NCI-H187 (cell line): ENCODE results near the gene CRIP3.

ENCODE experiments used
- DNase-seq, 2 experiments: peaks; one replicate each; lab custom pipeline; 2025; lab: John Stamatoyannopoulos, UW

CRIP3 gene

GRCh38 chr6:43273707-43274106, 34.9 kb downstream of the CRIP3 start:
- no peak for DNase-seq

DNA sequence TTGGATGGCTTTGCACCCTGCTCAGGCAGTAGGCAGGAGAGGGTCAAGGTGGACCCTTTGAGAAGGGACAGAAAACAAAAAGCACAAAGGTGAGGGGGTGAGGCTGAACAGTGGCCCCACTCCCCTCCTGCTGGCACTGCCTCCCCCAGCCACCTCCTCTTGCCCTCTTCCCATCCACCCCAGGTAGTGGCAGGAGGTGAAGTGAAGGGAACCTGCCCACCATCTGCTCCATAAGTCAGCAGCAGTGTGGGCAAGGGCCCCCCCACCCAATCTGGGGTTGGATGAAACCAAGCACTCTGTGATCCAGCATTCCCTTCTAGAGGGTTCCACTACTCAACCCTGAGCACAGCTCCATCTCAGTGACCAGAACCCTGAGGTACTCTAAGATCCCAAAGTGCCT, 36.7 kb downstream of the CRIP3 start:
- DNase-seq, result no peak

DNA sequence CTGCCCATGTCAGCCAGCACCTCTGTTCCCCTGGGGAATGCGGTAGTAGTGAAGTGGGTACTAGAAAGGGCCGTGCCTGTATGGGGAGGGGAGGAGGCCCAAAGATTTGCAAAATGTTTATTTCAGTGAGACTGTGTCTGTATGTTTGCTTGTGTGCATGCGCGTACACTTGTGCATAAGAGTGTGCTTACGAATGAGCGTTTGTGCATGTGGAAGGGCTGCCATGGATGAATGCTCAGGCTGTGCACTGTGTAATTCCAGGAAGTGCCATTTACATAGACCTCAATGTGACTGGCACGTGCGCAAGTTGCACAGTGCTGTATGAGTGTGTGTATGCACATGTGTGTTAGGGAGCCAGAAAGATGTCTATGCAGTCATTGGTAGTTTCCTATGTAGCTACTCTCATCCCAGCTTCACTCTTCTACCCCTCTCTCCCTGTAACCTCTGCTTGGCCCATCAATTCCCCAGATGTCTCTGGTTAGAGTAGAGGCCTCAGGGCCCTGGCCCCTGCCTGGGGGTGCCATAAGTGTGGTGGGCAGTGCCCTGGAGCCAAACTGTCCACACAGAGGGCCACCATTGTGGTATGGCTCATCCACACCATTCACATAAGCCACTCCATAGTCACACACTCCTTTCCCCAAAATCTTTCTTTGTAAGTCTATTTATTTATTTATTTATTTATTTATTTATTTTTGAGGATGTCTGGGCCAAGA, 37.4 kb downstream of the CRIP3 start:
- DNase-seq, result no peak

- no peak for DNase-seq
Measured at GRCh38 chr6:43269273-43270007, 39.2 kb downstream of the CRIP3 start.

DNA sequence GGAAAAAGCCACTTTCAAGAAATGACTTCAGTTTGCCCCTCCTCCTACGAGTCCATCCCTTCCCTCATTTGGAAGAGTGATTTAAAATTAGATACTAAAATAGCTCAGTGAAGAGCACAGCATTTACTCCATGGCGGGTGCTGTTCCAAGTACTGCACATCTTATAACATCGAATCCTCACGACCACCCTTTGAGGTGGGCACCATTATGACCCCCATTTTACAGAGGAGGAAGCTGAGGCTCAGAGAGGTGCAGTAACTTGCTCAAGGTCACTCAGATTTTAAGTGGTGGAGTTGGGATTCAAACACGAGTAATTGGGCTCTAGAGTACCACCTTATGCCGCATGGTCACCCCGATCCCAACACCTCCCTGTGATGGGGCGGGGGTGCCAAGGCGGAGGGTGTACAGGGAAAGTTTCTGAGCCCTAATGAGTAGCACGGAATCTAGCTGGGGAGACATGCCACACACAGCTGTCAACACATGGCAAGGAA, 39.8 kb downstream of the CRIP3 start:
- DNase-seq, result no peak

GRCh38 chr6:43268355-43268700, 40.3 kb downstream of the CRIP3 start:
- DNase-seq, result no peak

- no peak for DNase-seq
Measured at GRCh38 chr6:43267619-43268354, 40.8 kb downstream of the CRIP3 start.

GRCh38 chr6:43265564-43265963, 43.1 kb downstream of the CRIP3 start:
- DNase-seq, result no peak

GRCh38 chr6:43264599-43265145, 44.0 kb downstream of the CRIP3 start:
- DNase-seq, result no peak

GRCh38 chr6:43263314-43264178, 45.1 kb downstream of the CRIP3 start:
- DNase-seq, result no peak

DNA sequence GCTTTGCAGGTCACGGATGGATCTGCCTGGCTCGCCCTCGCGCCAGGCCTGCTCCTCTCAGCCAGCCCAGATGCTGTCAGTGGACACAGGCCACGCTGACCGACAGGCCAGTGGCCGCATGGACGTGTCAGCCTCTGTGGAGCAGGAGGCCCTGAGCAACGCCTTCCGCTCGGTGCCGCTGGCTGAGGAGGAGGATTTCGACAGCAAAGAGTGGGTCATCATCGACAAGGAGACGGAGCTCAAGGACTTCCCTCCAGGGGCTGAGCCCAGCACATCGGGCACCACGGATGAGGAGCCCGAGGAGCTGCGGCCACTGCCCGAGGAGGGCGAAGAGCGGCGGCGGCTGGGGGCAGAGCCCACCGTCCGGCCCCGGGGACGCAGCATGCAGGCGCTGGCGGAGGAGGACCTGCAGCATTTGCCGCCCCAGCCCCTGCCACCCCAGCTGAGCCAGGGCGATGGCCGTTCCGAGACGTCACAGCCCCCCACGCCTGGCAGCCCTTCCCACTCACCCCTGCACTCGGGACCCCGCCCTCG, 45.8 kb downstream of the CRIP3 start:
- no peak for DNase-seq

DNA sequence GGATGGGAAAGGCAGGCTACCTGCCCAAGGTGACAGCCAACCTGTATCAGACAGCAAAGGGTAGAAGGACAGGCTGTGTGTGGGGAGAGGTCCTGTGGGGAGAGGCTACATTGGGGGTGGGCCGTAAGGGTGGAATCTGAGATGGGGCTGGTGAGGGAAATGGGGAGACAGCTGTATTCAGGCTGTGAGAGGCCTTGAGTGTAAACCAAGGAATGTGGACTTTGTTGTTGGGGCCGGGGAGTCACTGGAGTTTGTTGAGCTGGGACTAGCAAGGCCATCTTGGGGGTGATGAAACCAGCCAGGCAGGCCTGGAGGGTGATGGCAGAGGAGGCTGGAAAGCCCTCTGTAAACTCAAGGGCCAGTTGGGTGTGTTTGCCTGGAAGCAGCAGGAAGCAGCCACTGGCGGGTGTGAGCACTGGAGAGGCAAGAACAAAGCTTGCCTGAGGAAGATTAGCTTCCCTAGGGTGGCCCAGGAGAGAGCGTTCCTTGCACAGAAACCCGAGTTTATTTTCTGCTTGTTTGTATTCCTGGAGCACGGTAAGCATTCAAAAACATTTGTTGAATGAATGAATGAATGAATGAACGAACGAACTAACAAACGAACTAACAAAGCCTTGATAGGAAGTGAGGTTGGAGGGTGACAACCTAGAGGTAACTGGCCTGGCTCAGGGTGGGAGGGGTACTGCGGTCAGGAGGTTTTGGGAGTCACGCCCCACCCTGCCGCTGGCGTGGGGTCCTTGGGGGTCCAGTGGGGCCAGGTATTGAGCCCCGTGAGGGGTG, 46.4 kb downstream of the CRIP3 start:
- no peak for DNase-seq

GRCh38 chr6:43261198-43261597, 47.4 kb downstream of the CRIP3 start:
- DNase-seq, result no peak

GRCh38 chr6:43260791-43261190, 47.8 kb downstream of the CRIP3 start:
- DNase-seq, result no peak

GRCh38 chr6:43258807-43259686, 49.6 kb downstream of the CRIP3 start:
- DNase-seq, result no peak

GRCh38 chr6:43258180-43258579, 50.4 kb downstream of the CRIP3 start:
- no peak for DNase-seq

DNA sequence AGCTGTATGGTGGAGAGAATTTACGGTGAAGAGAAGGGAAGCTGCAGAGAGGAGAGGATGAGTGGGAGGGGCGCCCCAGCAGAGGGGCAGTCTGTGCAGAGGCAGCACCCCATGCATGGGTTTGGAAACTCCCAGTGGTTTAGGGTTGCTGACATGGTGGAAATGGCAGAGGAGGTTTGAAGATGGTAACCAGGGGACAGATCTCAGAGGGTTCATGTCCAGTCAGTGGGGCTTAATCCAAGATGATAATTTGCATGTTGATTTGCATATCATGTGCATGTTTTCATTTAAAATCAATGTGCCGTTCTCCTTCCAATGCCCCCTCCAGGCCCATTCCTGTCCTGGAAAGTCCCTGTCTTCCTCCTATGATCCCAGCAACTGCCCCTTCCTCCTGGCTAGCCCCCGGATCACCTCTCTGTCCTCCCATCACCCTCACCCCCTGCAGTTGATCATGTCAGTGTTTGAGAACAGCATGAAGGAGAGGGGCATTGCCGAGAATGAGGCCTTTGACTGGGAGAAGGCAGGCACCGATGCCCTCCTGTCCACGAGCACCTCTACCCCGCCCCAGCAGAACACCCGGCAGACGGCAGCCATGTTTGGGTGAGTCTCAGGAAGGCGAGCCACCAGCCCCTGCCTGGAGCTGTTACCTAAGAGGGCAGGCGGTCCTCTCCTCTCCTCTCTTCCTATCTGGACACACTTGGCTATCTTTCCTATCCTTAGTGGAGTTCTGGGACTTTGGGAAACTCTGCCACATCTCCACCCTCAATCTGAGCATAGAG, 51.1 kb downstream of the CRIP3 start:
- no peak for DNase-seq

- DNase-seq, result no peak
Measured at GRCh38 chr6:43256670-43257366, 51.8 kb downstream of the CRIP3 start.
